Natural killer cell (primary cell): ENCODE measurements around the gene MGLL. TPM values are rescaled to one million over a fixed set of nuclear protein-coding genes. Genes with fewer than 3 reads are reported as not detected.

Source experiments
- ATAC-seq, 3 donors: fragments of 150-1000 bp in 2 of 3; fragments of 200-7000 bp in 1 of 3; cut with Tn5 transposase; 1 replicate in 1 of 3; 2 replicates in 2 of 3; pipeline ENCODE4 v1.10.0; 2021; ENCODE audit warnings: mild to moderate bottlenecking in 2 of 3, moderate library complexity in 2 of 3
- DNase-seq, 2 donors: peaks; one replicate each; pipeline versions ENCODE4 v3.0.0 to v3.0.0-alpha.2; 2013 to 2021; ENCODE audit warnings: mixed read lengths in 1 of 2
- H3K27ac ChIP-seq: one replicate; pipeline ENCODE4 v1.5.1; 2013; ENCODE audit warnings: mild to moderate bottlenecking, low read length
- H3K27me3 ChIP-seq: one replicate; pipeline ENCODE4 v1.6.1; 2013; ENCODE audit warnings: low read length; ENCODE audit not compliant: control insufficient read depth, insufficient read depth
- H3K36me3 ChIP-seq: one replicate; pipeline ENCODE4 v1.6.1; 2013; ENCODE audit warnings: low read length; ENCODE audit not compliant: control insufficient read depth, insufficient read depth
- H3K4me1 ChIP-seq: one replicate; pipeline ENCODE4 v1.6.1; 2013; ENCODE audit warnings: low read length; ENCODE audit not compliant: control insufficient read depth, insufficient read depth
- H3K4me3 ChIP-seq: one replicate; pipeline ENCODE4 v1.5.1; 2013; ENCODE audit warnings: low read length
- H3K9me3 ChIP-seq: one replicate; pipeline ENCODE4 v1.6.1; 2013; ENCODE audit warnings: low read length; ENCODE audit not compliant: control insufficient read depth, insufficient read depth
- H3K27ac Mint-ChIP-seq, 2 donors: one replicate each; pipeline ENCODE4 v1.8.0; 2022; ENCODE audit warnings: mild to moderate bottlenecking in 2 of 2, mixed read lengths in 2 of 2, moderate library complexity in 1 of 2
- H3K27me3 Mint-ChIP-seq, 2 donors: one replicate each; pipeline ENCODE4 v1.8.0; 2022; ENCODE audit warnings: low read depth in 2 of 2, mixed read lengths in 2 of 2
- H3K36me3 Mint-ChIP-seq: one replicate; pipeline ENCODE4 v1.8.0; 2022; ENCODE audit warnings: mixed read lengths
- H3K4me1 Mint-ChIP-seq, 2 donors: one replicate each; pipeline ENCODE4 v1.8.0; 2022; ENCODE audit warnings: mixed read lengths in 2 of 2
- H3K4me3 Mint-ChIP-seq: one replicate; pipeline ENCODE4 v1.8.0; 2022; ENCODE audit warnings: mild to moderate bottlenecking, moderate library complexity, mixed read lengths
- H3K9me3 Mint-ChIP-seq, 2 donors: one replicate each; pipeline ENCODE4 v1.8.0; 2022; ENCODE audit warnings: mixed read lengths in 2 of 2
- CTCF ChIP-seq: fragments of 200-600 bp; IDR thresholded peaks from one replicate; pipeline ENCODE4 v1.8.0; 2022; ENCODE audit warnings: antibody characterized with exemption
- WGBS: methylation state at CpG from one replicate; pipeline ENCODE4 v1.1.7; 2013; ENCODE audit warnings: missing lambda C conversion rate; ENCODE audit not compliant: insufficient coverage; 5-methylcytosine and 5-hydroxymethylcytosine counted together
- intact Hi-C: fragments of 100-400 bp; cut with micrococcal nuclease; formaldehyde crosslinking; loops from one replicate; pipeline ENCODE4 v1.14.2; 2022
- total RNA-seq, 4 donors: library from RNA; stranded (reverse); fragments of 120-200 nt in 1 of 4; gene quantifications; one replicate each; pipeline versions ENCODE4 v1.2.3 to v1.2.4, GENCODE V29; 2013 to 2022

MGLL gene
- total RNA-seq, 3 donors from 2014 or later (not counting 1 experiment from before 2014, with no cell fraction given) = 2.7 to 4.6 (median 3.0) TPM

GRCh38 chr3:127645371-127646015, 176.8 kb downstream of the MGLL start:
- no peak for TF ChIP-seq CTCF
- Histone ChIP-seq H3K4me1 (no peaks in the 10 kb centered on the region), H3K27ac (no peak overlapping the region), H3K4me3 (no peak overlapping the region), H3K9me3 (no peaks in the 10 kb centered on the region), H3K27me3 (no peaks in the 10 kb centered on the region), H3K36me3 (no peaks in the 10 kb centered on the region)
- no peak for DNase-seq
- intact Hi-C loops = no loop called here
- H3K4me1 Mint-ChIP-seq = no peaks in the 10 kb centered on the region
- ATAC-seq = no peak
- no peak overlapping the region for H3K4me3 Mint-ChIP-seq
- H3K9me3 Mint-ChIP-seq = no peaks in the 10 kb centered on the region
- 89% methylated on average over 8 of the region's 8 CpGs for WGBS
- no peak overlapping the region for H3K27ac Mint-ChIP-seq
- H3K36me3 Mint-ChIP-seq = no peaks in the 10 kb centered on the region
- no peaks in the 10 kb centered on the region for H3K27me3 Mint-ChIP-seq

GRCh38 chr3:127644641-127645370, 177.5 kb downstream of the MGLL start:
- no peaks in the 10 kb centered on the region for H3K36me3 ChIP-seq
- no peaks in the 10 kb centered on the region for H3K9me3 ChIP-seq
- H3K4me1 ChIP-seq = no peaks in the 10 kb centered on the region
- no peak overlapping the region for H3K4me3 ChIP-seq
- no peak overlapping the region for H3K4me3 Mint-ChIP-seq
- H3K4me1 Mint-ChIP-seq = no peaks in the 10 kb centered on the region
- H3K27ac Mint-ChIP-seq = no peak overlapping the region
- no peak overlapping the region for H3K27ac ChIP-seq
- H3K27me3 ChIP-seq = no peaks in the 10 kb centered on the region
- no peaks in the 10 kb centered on the region for H3K36me3 Mint-ChIP-seq
- no peaks in the 10 kb centered on the region for H3K9me3 Mint-ChIP-seq
- 72% methylated on average over 5 of the region's 5 CpGs for WGBS
- DNase-seq = no peak
- no peak for ATAC-seq
- no peak for TF ChIP-seq CTCF
- intact Hi-C loops = no loop called here
- no peaks in the 10 kb centered on the region for H3K27me3 Mint-ChIP-seq

GRCh38 chr3:127640042-127640355, 182.3 kb downstream of the MGLL start:
- H3K9me3 Mint-ChIP-seq = no peaks in the 10 kb centered on the region
- peaks cover 18% of the 10 kb centered on the region in 2 donors for H3K4me1 Mint-ChIP-seq
- H3K27me3 Mint-ChIP-seq = peaks cover 1 to 7% of the 10 kb centered on the region in 2 donors
- no peak overlapping the region for H3K27ac Mint-ChIP-seq
- Histone ChIP-seq H3K4me1 (peaks cover 11% of the 10 kb centered on the region), H3K27ac (no peak overlapping the region), H3K36me3 (no peaks in the 10 kb centered on the region), H3K4me3 (no peak overlapping the region), H3K27me3 (no peaks in the 10 kb centered on the region), H3K9me3 (no peaks in the 10 kb centered on the region)
- no peaks in the 10 kb centered on the region for H3K36me3 Mint-ChIP-seq
- DNase-seq = no peak
- TF ChIP-seq CTCF = no peak
- 100% methylated on average over 3 of the region's 3 CpGs for WGBS
- H3K4me3 Mint-ChIP-seq = no peak overlapping the region
- no peak for ATAC-seq
- intact Hi-C loops = no loop called here
